ENCODE measurements around the gene POLD4.

Gene POLD4

DNA sequence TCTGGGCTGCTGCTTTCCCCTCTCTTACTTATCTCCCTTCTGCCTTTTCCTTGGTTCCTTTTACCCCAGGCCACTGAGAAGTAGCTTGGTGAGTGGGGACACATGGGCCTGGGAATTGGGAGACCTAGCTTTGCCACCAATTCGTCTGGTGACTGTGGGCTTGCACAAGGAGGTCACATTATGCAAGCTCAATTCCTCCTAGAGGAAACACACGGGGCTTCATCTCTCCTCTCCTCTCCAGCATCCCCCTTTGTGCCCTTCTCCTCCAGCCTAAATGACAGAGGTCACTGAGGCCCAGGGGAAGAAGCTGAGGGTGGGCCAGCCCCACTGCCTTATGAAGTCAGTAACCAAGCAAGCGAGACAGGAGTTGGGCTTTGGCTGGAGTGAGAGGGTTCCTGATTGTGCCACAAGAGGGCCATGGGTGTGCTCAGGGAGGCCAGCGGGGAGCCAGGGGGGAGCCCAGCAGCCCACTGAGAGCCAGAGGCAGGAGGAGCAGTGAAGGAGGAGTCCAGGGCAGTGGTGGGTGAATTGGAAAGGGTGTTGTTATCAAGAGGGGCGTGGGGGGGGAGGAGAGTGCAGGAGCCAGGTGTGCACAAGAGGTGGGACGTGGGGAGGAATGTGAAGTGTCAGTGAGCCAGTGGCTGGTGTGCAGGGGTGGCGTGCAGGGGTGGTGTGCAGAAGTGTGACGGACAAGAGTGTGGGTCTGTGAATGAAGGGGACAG, 18.0 kb upstream of the POLD4 start:
- DNase-seq = peak; percentile 46
- Mint-ChIP-seq H3K27me3 (peaks cover 100% of the 10 kb centered on the region), H3K36me3 (no peaks in the 10 kb centered on the region), H3K9me3 (no peaks in the 10 kb centered on the region), H3K4me3 (peak overlapping the region; percentile 66), H3K4me1 (peaks cover 42% of the 10 kb centered on the region), H3K27ac (no peak overlapping the region)
- CTCF ChIA-PET = interaction anchor here (1.1 to 24.9 kb wide), 6 partner anchors 10 to 112 kb away, joined by 3 to 564 read pairs (median 14); partner anchors contain the start of genes AIP and POLD4

DNA sequence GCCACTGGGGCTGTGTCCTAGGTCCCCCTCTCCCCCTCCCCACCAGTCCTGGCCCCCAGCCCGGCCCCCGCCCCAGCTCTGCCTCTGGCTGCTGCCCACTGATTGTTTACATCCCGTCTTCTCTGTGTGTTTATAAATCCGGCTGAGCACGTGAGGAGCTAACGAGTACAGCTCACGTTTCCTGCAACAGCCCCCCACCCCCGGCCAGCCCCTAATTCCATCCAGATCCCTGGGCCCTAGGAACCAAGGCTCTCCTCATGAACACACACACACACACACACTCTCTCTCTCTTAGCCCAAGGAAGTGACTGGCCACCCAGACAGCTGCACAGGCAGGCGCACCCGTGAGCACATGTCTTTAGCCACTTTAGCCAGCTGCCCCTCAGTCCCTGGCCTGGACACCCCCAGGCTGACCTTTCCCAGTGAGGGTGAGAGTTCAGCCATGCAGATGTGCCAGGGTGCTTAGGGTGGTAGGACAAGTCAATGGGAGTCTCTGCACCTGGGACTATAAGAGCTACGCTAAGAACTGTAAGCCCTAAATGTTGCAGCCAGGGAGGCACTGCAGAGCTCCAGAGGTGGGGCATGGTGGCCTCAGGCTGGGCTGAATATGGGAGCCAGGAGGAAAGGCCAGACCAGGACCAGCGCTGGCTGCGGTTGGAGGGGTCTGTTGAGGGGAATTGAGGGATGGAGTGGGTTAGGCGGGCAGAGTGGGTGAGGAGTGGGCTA, 17.2 kb upstream of the POLD4 start:
- Mint-ChIP-seq H3K4me1 (peaks cover 38% of the 10 kb centered on the region), H3K9me3 (no peaks in the 10 kb centered on the region), H3K27ac (no peak overlapping the region), H3K27me3 (peaks cover 100% of the 10 kb centered on the region), H3K36me3 (no peaks in the 10 kb centered on the region), H3K4me3 (no peak overlapping the region)
- no peak for DNase-seq
- CTCF ChIA-PET = interaction anchor here (1.0 to 24.9 kb wide), 7 partner anchors 9 to 112 kb away, joined by 3 to 564 read pairs (median 6); partner anchors contain the start of genes AIP and POLD4

DNA sequence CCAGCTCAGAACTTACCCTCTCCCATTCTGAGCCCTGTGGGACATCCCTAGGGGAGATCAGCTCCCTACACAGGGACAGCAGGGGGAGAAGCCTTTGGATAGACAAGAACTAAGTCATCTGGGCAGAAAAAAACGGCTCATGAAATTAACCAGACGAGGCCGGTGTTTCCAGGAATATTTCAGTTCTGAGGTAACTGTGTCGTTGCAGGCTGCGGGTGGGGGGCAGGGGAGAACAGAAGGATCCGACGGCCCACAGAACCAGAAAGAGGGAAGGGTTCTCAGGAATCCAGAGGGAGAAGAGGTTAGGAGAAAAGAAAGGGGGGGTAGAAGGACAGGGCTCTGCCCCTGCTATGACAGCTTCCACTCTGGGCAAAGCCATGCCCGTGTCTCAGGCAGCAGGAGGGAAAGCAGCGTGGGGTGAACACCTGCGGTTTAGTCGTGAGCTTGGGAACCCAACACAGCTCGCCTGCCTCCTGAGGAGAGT, 16.5 kb upstream of the POLD4 start:
- Mint-ChIP-seq H3K4me1 (peaks cover 37% of the 10 kb centered on the region), H3K9me3 (no peaks in the 10 kb centered on the region), H3K36me3 (no peaks in the 10 kb centered on the region), H3K4me3 (no peak overlapping the region), H3K27me3 (peaks cover 100% of the 10 kb centered on the region), H3K27ac (no peak overlapping the region)
- DNase-seq = no peak
- CTCF ChIA-PET = interaction anchor here (1.0 to 24.9 kb wide), 6 partner anchors 8 to 123 kb away, joined by 3 to 564 read pairs (median 14); partner anchors contain the start of gene POLD4

DNA sequence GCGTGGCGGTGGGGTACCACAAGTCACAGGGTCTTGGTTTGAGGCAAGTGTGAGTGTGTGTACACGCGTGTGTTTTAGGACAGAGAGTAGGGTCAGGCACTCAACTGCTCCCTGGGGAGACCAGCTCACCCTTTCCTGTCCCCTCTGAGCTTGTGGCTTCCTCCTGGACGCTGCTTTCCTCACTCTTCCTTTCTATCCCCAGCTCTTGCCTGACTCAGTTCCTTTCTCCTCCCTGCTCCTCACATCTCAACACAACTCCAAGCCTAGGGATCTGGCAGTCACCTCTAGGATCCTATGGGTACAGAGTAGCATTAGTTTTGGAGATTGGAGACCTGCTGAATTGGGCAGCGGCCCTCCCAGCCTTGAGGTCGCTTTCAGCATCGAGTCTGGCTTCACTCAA, 15.9 kb upstream of the POLD4 start:
- peaks cover 98% of the 10 kb centered on the region for H3K27me3 Mint-ChIP-seq
- no peak overlapping the region for H3K27ac Mint-ChIP-seq
- no peak overlapping the region for H3K4me3 Mint-ChIP-seq
- DNase-seq = no peak
- no peaks in the 10 kb centered on the region for H3K36me3 Mint-ChIP-seq
- peaks cover 37% of the 10 kb centered on the region for H3K4me1 Mint-ChIP-seq
- CTCF ChIA-PET = interaction anchor here (1.1 to 24.9 kb wide), 4 partner anchors 14 to 123 kb away, joined by 3 to 564 read pairs (median 34); partner anchors contain the start of gene POLD4
- no peaks in the 10 kb centered on the region for H3K9me3 Mint-ChIP-seq

DNA sequence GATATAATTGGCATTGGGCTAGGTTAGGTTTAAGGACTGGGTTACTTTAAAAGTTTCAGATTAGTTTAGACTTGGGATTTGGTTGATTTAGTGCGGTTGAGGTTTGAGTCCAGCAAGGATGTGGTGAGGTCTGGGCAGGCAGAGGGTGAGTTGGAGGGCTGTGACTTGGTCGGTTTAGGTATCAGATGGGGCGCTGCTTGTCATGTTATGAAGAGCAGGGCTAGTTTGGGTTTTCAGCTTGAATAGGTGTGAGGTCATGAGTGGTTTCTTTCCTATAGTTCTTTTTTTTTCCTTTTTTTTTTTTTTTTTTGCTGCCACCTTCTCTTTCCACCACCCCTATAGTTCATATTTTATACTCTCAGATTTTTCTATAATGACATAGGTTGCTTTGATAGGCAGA, 15.3 kb upstream of the POLD4 start:
- H3K27ac Mint-ChIP-seq = no peak overlapping the region
- H3K4me3 Mint-ChIP-seq = no peak overlapping the region
- H3K9me3 Mint-ChIP-seq = no peaks in the 10 kb centered on the region
- peaks cover 95% of the 10 kb centered on the region for H3K27me3 Mint-ChIP-seq
- peaks cover 37% of the 10 kb centered on the region for H3K4me1 Mint-ChIP-seq
- H3K36me3 Mint-ChIP-seq = no peaks in the 10 kb centered on the region
- no peak for DNase-seq
- CTCF ChIA-PET = interaction anchor here (1.1 to 24.9 kb wide), 3 partner anchors 14 to 122 kb away, joined by 3 to 564 read pairs (median 46); partner anchors contain the start of gene POLD4

DNA sequence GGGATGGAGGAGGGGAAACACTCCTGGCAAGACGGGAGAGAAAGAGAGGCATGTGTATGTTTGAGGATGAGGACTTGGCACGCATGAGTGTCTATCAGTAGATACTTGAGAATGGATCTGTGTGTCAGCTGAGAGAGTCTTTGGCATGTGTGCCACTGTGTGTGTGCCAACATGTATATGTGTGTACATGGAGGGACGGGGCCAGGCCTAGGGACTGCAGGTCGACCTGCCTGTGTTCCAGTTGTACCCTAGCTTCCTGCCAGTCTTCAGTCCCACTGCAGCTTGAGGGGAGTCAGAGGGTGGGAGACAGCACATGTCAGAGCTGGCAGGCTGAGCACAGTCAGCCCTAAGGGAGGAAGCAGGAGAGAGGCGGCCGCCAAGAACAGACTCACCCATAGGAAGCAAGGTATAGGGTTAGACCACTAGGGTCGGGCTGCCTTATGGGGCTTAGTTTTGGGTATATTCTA, 14.4 kb upstream of the POLD4 start:
- Mint-ChIP-seq H3K27me3 (peaks cover 95% of the 10 kb centered on the region), H3K4me3 (no peak overlapping the region), H3K4me1 (peaks cover 36% of the 10 kb centered on the region), H3K9me3 (no peaks in the 10 kb centered on the region), H3K27ac (no peak overlapping the region), H3K36me3 (no peaks in the 10 kb centered on the region)
- CTCF ChIA-PET = interaction anchor here (0.6 to 1.1 kb wide), 4 partner anchors 15 to 281 kb away, joined by 3 to 5 read pairs (median 4); no protein-coding TSS in a partner anchor
- DNase-seq = no peak

DNA sequence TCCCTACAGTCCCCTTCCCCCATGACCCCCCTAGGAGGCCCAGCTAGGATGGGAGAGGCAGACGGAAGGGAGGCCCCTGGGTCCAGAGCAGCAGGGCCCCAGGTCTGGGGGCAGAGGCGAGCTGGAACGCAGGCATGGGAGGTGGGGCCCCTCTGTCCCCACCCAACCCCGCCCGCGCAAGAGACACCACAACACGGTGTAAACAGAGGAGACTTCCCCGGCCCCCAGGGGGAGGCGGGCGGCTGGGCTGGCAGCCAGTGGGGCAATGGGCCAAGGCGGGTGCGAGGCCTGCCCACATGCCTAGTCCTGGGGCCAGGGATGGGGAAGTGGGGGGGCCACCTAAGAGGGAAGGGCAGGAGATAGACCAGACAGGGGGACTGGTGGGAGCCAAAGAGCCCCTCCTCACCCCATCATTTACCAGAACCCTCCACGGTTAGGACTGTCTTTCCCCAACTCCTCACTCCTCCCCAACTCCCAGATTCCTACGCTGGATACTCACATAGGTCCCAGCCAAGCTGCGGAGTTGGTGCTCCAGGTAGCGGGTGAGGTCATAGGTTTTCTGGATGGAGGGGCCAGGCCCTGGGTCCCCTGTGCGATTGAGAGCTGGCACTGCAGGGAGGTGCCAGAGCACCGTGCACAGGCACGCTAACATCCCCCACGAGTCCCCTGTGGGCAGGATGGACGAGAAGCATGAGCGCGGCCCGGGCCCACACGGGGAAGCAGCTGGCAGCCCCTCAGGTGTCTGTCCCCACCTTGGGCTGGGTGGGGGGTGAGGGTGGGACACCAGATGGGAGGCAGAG, 13.8 kb upstream of the POLD4 start:
- DNase-seq = no peak
- H3K4me1 Mint-ChIP-seq = peaks cover 36% of the 10 kb centered on the region
- no peaks in the 10 kb centered on the region for H3K36me3 Mint-ChIP-seq
- H3K9me3 Mint-ChIP-seq = no peaks in the 10 kb centered on the region
- H3K27me3 Mint-ChIP-seq = peaks cover 94% of the 10 kb centered on the region
- no peak overlapping the region for H3K4me3 Mint-ChIP-seq
- H3K27ac Mint-ChIP-seq = no peak overlapping the region
- CTCF ChIA-PET = interaction anchor here (0.6 to 2.7 kb wide), 5 partner anchors 10 to 281 kb away, joined by 3 to 8 read pairs (median 5); no protein-coding TSS in a partner anchor

DNA sequence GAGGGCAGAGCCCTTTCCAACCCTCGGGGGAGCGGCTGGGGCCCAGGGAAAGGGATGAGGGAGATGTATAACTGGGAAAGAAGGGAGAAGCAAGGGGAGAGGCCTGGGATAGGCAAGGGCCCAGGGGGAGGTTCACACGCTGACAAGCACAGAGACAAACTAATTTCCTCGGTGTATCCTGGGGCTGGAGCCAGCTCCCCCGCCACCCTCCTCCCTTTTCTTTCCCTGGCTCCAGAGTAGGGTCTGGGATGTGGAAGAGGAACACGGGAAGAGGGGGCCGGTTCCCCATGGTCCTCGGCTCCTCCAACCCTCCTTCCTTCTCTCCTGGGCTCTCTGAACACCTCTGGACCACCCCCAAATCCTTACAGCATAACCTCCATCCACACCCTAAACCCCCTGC, 13.2 kb upstream of the POLD4 start:
- Mint-ChIP-seq H3K27me3 (peaks cover 88% of the 10 kb centered on the region), H3K27ac (no peak overlapping the region), H3K36me3 (no peaks in the 10 kb centered on the region), H3K4me1 (peaks cover 31% of the 10 kb centered on the region), H3K9me3 (no peaks in the 10 kb centered on the region), H3K4me3 (no peak overlapping the region)
- CTCF ChIA-PET = interaction anchor here (1.0 to 2.7 kb wide), 3 partner anchors 9 to 16 kb away, joined by 4 to 8 read pairs (median 5); no protein-coding TSS in a partner anchor
- no peak for DNase-seq

DNA sequence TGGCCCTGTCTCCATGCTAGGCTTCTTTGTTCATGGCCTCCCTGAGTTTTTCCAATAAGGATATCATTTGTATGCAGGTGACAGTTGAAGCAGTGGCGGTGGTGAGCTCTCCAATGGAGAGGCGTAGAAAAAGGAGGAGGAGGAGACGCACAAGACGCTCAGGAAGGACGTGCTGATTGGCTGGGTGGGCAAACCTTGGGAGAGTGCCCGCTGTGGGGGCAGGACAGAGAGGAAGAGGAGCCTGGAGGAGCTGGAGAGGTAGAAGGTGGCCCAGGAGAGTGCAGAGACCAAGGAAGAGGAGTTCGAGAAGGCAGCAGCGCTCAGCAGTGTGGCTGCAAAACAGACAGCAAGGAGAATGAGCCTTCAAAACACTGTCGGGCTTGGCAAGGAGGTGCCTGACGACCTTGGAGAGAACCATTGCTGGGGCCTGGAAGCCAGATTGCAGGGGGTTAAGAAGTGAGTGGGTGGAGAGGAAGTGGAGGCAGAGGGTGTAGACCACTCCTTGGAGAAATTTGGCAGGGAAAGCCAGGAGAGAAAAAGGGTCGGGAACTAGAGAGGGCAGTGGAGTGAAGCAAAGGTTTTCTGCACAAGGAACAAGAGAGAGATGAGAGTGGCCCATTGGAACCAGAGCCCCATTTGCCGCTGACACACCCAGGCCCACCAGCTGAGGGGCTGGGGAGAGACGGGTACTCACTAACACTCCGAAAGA, 12.5 kb upstream of the POLD4 start:
- Mint-ChIP-seq H3K36me3 (no peaks in the 10 kb centered on the region), H3K9me3 (no peaks in the 10 kb centered on the region), H3K27me3 (peaks cover 82% of the 10 kb centered on the region), H3K4me3 (no peak overlapping the region), H3K27ac (no peak overlapping the region), H3K4me1 (peaks cover 28% of the 10 kb centered on the region)
- CTCF ChIA-PET = interaction anchor here (1.0 to 2.7 kb wide), 6 partner anchors 8 to 28 kb away, joined by 3 to 8 read pairs (median 4); no protein-coding TSS in a partner anchor
- no peak for DNase-seq

DNA sequence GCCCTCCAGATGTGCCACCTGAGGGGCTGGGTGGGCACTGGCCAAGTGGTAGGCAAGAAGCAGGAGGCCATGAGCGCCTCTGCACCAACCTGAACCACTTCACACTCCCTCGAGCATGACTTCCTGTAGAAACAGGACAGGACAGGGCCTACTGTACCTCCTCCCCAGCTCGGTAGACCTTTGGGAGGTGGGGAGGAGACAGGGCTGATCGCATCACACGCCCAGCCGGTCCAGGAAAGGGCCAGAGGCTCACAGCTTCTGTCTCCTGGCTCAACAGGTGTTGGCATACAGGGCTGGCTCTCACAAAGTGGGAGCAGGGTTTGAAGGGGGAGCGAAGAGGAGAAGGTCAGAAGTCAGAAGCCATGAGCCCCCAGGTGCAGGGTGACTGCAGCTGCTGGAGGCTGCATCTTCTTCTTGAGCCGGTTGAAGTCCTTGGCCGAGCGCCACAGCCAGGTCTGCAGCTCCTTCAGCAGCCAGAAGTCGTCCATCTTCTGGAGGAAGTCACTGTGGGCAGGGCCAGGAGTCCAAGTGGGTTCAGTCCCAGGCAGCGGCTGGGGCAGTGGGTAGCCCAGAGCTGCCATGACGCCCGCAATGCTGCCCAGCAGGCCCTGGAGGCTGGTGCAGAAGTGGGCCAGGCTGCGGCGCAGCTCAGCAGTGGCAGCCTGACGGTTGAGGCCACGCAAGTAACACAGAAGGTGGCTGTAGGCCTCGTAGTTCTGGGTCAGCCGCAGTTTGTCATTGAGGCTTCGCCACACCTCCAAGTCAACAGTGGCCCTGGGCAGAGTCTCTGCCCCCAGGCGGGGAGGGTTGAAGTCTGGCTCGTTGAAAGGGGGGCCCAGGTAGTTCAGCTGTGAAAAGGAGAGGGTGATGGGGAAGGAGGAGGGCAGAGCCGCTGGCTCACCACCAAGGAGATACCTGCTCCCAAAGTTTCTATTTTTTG, 11.7 kb upstream of the POLD4 start:
- H3K36me3 Mint-ChIP-seq = no peaks in the 10 kb centered on the region
- CTCF ChIA-PET = interaction anchor here (0.9 to 3.3 kb wide), 7 partner anchors 8 to 29 kb away, joined by 3 to 17 read pairs (median 4); no protein-coding TSS in a partner anchor
- H3K27ac Mint-ChIP-seq = no peak overlapping the region
- H3K4me1 Mint-ChIP-seq = peaks cover 23% of the 10 kb centered on the region
- no peak for DNase-seq
- no peaks in the 10 kb centered on the region for H3K9me3 Mint-ChIP-seq
- peaks cover 77% of the 10 kb centered on the region for H3K27me3 Mint-ChIP-seq
- no peak overlapping the region for H3K4me3 Mint-ChIP-seq

DNA sequence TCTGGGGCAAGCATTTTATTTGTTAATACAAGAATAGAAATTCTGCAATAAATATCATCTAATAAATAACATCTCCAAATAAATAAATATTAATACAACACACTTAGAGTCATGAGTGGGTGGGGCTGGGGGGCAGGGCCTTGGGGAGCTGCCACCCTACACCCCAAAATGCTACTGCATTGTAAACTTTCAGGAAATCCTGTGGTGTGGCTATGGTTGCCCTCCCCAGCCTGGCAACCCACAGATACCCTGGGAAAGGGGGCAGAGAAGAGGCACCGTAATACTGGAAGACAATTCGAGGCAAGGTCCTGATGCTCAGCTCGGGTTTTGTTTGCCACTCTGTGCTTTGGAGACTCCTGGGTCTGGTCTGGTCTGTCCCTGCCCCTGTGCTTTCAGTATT, 10.8 kb upstream of the POLD4 start:
- Mint-ChIP-seq H3K4me1 (peaks cover 23% of the 10 kb centered on the region), H3K4me3 (no peak overlapping the region), H3K36me3 (no peaks in the 10 kb centered on the region), H3K27ac (no peak overlapping the region), H3K9me3 (no peaks in the 10 kb centered on the region), H3K27me3 (peaks cover 72% of the 10 kb centered on the region)
- CTCF ChIA-PET = interaction anchor here (3.3 to 4.1 kb wide), 2 partner anchors 18 to 19 kb away, joined by 17 to 30 read pairs; no protein-coding TSS in a partner anchor
- DNase-seq = no peak
